H1 (cell line): Measurements from ENCODE around the gene EEF1AKMT2. TPM values are rescaled to one million over a fixed set of nuclear protein-coding genes. Genes with fewer than 3 reads are reported as not detected.
A peak's percentile ranks its signal among the peaks of the same experiment; 100 is the strongest.

Experiments used
- CTCF ChIA-PET: fragments of 300-600 bp; sonication (Branson Sonifier 250); formaldehyde crosslinking; loops from one replicate; lab custom pipeline; 2021; ENCODE audit not compliant: partially characterized antibody; lab: Charles Lee
- POLR2A ChIA-PET: fragments of 300-600 bp; sonication (Branson Sonifier 250); formaldehyde crosslinking; loops from one replicate; lab custom pipeline; 2021; ENCODE audit warnings: inconsistent platforms; ENCODE audit not compliant: partially characterized antibody; lab: Charles Lee
- DNase-seq, 2 experiments: peaks; one replicate each; pipeline versions ENCODE4 v3.0.0 to v3.0.0-alpha.2; 2010 to 2022; ENCODE audit warnings: low spot score in 2 of 2, low read depth in 1 of 2, mixed read lengths in 1 of 2
- FAIRE-seq: peaks from 2 replicates; lab custom pipeline; 2011; peaks lifted over from hg19 to GRCh38; lab: Jason Lieb, UNC
- H2AFZ ChIP-seq: 2 replicates; pipeline ENCODE4 v1.8.1; 2012; ENCODE audit warnings: low read length, inconsistent platforms
- H2AK5ac ChIP-seq: 2 replicates; pipeline ENCODE4 v1.6.1; 2013; ENCODE audit warnings: low read depth, low read length
- H2BK120ac ChIP-seq: replicated peaks from 2 replicates; pipeline ENCODE3; 2013; ENCODE audit warnings: low read depth, low read length, inconsistent platforms
- H2BK12ac ChIP-seq: 2 replicates; pipeline ENCODE4 v1.6.1; 2013; ENCODE audit warnings: low read depth, low read length
- H2BK15ac ChIP-seq: 2 replicates; pipeline ENCODE4 v1.6.1; 2013; ENCODE audit warnings: low read length
- H2BK20ac ChIP-seq: 2 replicates; pipeline ENCODE4 v1.6.1; 2013; ENCODE audit warnings: low read length
- H2BK5ac ChIP-seq: 2 replicates; pipeline ENCODE4 v1.6.1; 2013; ENCODE audit warnings: low read depth, low read length
- H3K14ac ChIP-seq: 2 replicates; pipeline ENCODE4 v1.6.1; 2013; ENCODE audit warnings: inconsistent platforms; ENCODE audit not compliant: insufficient read length
- H3K18ac ChIP-seq: 2 replicates; pipeline ENCODE4 v1.6.1; 2013; ENCODE audit warnings: low read length; ENCODE audit errors: extremely low read depth
- H3K23ac ChIP-seq: 2 replicates; pipeline ENCODE4 v1.6.1; 2013; ENCODE audit warnings: inconsistent platforms; ENCODE audit not compliant: insufficient read length
- H3K23me2 ChIP-seq: 2 replicates; pipeline ENCODE4 v1.6.1; 2013; ENCODE audit warnings: low read depth, low read length
- H3K27ac ChIP-seq: 2 replicates; pipeline ENCODE4 v1.6.1; 2011; ENCODE audit warnings: low read depth, low read length, inconsistent platforms
- H3K27me3 ChIP-seq, 4 experiments: replicated peaks in 1 of 4; 1 replicate in 1 of 4; 2 replicates in 3 of 4; pipeline versions ENCODE4 v1.6.1 to v1.8.1; 2011 to 2013; ENCODE audit warnings: low read length in 3 of 4, mild to moderate bottlenecking in 3 of 4, inconsistent platforms in 2 of 4, mixed read lengths in 2 of 4, moderate library complexity in 1 of 4; ENCODE audit not compliant: control insufficient read depth in 3 of 4, insufficient read depth in 3 of 4; ENCODE audit errors: extremely low read depth in 1 of 4
- H3K36me3 ChIP-seq, 4 experiments: 2 replicates each; pipeline versions ENCODE4 v1.6.1 to v1.8.1; 2011 to 2013; ENCODE audit warnings: mild to moderate bottlenecking in 4 of 4, low read length in 3 of 4, moderate library complexity in 2 of 4, control low read depth in 1 of 4, inconsistent platforms in 1 of 4; ENCODE audit not compliant: insufficient read depth in 4 of 4, control insufficient read depth in 2 of 4
- H3K4ac ChIP-seq: replicated peaks from 2 replicates; pipeline ENCODE3; 2013; ENCODE audit warnings: low read length, low read depth, mixed read lengths, inconsistent platforms; ENCODE audit not compliant: insufficient read length
- H3K4me1 ChIP-seq, 4 experiments: replicated peaks in 1 of 4; 1 replicate in 1 of 4; 2 replicates in 3 of 4; pipeline versions ENCODE4 v1.6.1 to v1.8.1; 2011 to 2013; ENCODE audit warnings: low read length in 3 of 4, inconsistent platforms in 2 of 4, mixed read lengths in 1 of 4; ENCODE audit not compliant: insufficient read depth in 4 of 4, control insufficient read depth in 3 of 4
- H3K4me2 ChIP-seq, 2 experiments: 2 replicates each; pipeline versions ENCODE4 v1.6.1 to v1.8.1; 2011 to 2013; ENCODE audit warnings: low read depth in 2 of 2, low read length in 2 of 2, control low read depth in 1 of 2, inconsistent platforms in 1 of 2, mild to moderate bottlenecking in 1 of 2; ENCODE audit not compliant: insufficient read depth in 1 of 2
- H3K4me3 ChIP-seq, 4 experiments: fragments of 200-600, 300-600 bp in 1 of 4; sonication (generic), shearing (Covaris generic), sonication (Bioruptor Twin) in 1 of 4; 2 replicates each; pipeline versions ENCODE4 v1.5.1 to v1.8.1; 2011 to 2016; ENCODE audit warnings: low read length in 4 of 4, low read depth in 3 of 4, control low read depth in 2 of 4, inconsistent platforms in 2 of 4, mild to moderate bottlenecking in 2 of 4, mixed read lengths in 1 of 4, moderate library complexity in 1 of 4; ENCODE audit not compliant: insufficient read depth in 2 of 4; ENCODE audit errors: extremely low read depth in 1 of 4
- H3K56ac ChIP-seq: replicated peaks from 2 replicates; pipeline ENCODE3; 2013; ENCODE audit warnings: low read depth, mild to moderate bottlenecking, mixed read lengths, low read length, inconsistent platforms; ENCODE audit not compliant: insufficient read length
- H3K79me1 ChIP-seq: 2 replicates; pipeline ENCODE4 v1.6.1; 2013; ENCODE audit warnings: low read depth, low read length, control low read depth
- H3K79me2 ChIP-seq, 2 experiments: 2 replicates each; pipeline versions ENCODE4 v1.6.1 to v1.8.1; 2012 to 2013; ENCODE audit warnings: low read length in 2 of 2, mild to moderate bottlenecking in 2 of 2, inconsistent platforms in 1 of 2; ENCODE audit not compliant: insufficient read depth in 2 of 2, control insufficient read depth in 1 of 2
- H3K9ac ChIP-seq, 4 experiments: replicated peaks in 1 of 4; 1 replicate in 1 of 4; 2 replicates in 3 of 4; pipeline versions ENCODE4 v1.6.1 to v1.8.1; 2011 to 2013; ENCODE audit warnings: low read depth in 3 of 4, low read length in 3 of 4, control low read depth in 2 of 4, mild to moderate bottlenecking in 2 of 4, moderate library complexity in 2 of 4, inconsistent platforms in 1 of 4; ENCODE audit errors: extremely low read depth in 1 of 4
- H3K9me3 ChIP-seq, 2 experiments: 2 replicates each; pipeline versions ENCODE4 v1.6.1 to v1.8.1; 2012 to 2013; ENCODE audit warnings: mild to moderate bottlenecking in 2 of 2, moderate library complexity in 2 of 2, control low read depth in 1 of 2, inconsistent platforms in 1 of 2, low read depth in 1 of 2, low read length in 1 of 2, mixed read lengths in 1 of 2; ENCODE audit not compliant: insufficient read depth in 2 of 2
- H4K20me1 ChIP-seq, 2 experiments: replicated peaks in 1 of 2; 2 replicates each; pipeline versions ENCODE3 to v1.8.1; 2011 to 2013; ENCODE audit warnings: inconsistent platforms in 2 of 2, low read length in 2 of 2, mild to moderate bottlenecking in 1 of 2; ENCODE audit not compliant: insufficient read depth in 2 of 2, control insufficient read depth in 1 of 2
- H4K5ac ChIP-seq: 2 replicates; pipeline ENCODE4 v1.6.1; 2013; ENCODE audit warnings: low read length, low read depth, mixed read lengths, inconsistent platforms; ENCODE audit not compliant: insufficient read length
- H4K8ac ChIP-seq: 2 replicates; pipeline ENCODE4 v1.8.0; 2013; ENCODE audit warnings: mild to moderate bottlenecking, moderate library complexity, low read length, inconsistent platforms; ENCODE audit not compliant: insufficient read depth; ENCODE audit errors: extremely low read depth
- H4K91ac ChIP-seq: replicated peaks from 2 replicates; pipeline ENCODE3; 2013; ENCODE audit warnings: low read length, mixed read lengths, inconsistent platforms; ENCODE audit not compliant: insufficient read length
- BACH1 ChIP-seq: IDR thresholded peaks from 2 replicates; pipeline ENCODE4 v1.6.1; 2012; ENCODE audit warnings: low read length, improper control_type of control experiment
- CBX5 ChIP-seq: fragments of 300-800, 300-1000 bp; sonication (generic); IDR thresholded peaks from 2 replicates; pipeline ENCODE4 v1.7.1; 2016; ENCODE audit warnings: antibody characterized with exemption, low read length, low read depth
- JUN ChIP-seq: IDR thresholded peaks from 2 replicates; pipeline ENCODE4 v1.6.1; 2011; ENCODE audit warnings: low read depth, mild to moderate bottlenecking, improper control_type of control experiment, low read length
- JUND ChIP-seq: IDR thresholded peaks from 2 replicates; pipeline ENCODE4 v1.6.1; 2011; ENCODE audit warnings: mild to moderate bottlenecking, improper control_type of control experiment, low read length
- MAFK ChIP-seq: IDR thresholded peaks from 2 replicates; pipeline ENCODE4 v1.6.1; 2012; ENCODE audit warnings: low read depth, mild to moderate bottlenecking, improper control_type of control experiment, low read length
- NRF1 ChIP-seq: IDR thresholded peaks from 2 replicates; pipeline ENCODE4 v1.6.1; 2011; ENCODE audit warnings: mild to moderate bottlenecking, low read depth, low read length, improper control_type of control experiment
- RBBP5 ChIP-seq: IDR thresholded peaks from 2 replicates; pipeline ENCODE4 v1.7.1; 2012; ENCODE audit warnings: low read depth, mild to moderate bottlenecking, inconsistent platforms, low read length, moderate library complexity, borderline replicate concordance
- SAP30 ChIP-seq: fragments of 300-600 bp; sonication (generic); IDR thresholded peaks from 2 replicates; pipeline ENCODE4 v1.7.1; 2012; ENCODE audit warnings: low read length, moderate library complexity, mild to moderate bottlenecking, inconsistent platforms; ENCODE audit not compliant: insufficient read depth, insufficient replicate concordance
- SRF ChIP-seq: IDR thresholded peaks from 2 replicates; pipeline ENCODE4 v1.6.1; 2011; ENCODE audit warnings: mild to moderate bottlenecking, low read depth, low read length, moderate library complexity
- TAF7 ChIP-seq: optimal IDR thresholded peaks from 2 replicates; pipeline ENCODE3; 2011; ENCODE audit warnings: low read depth, mild to moderate bottlenecking, inconsistent platforms, low read length, moderate library complexity, borderline replicate concordance
- WGBS, 2 experiments: shearing (Covaris generic) in 1 of 2; methylation state at CpG; one replicate each; pipeline versions ENCODE4 v1.1.6 to v1.1.7; 2013 to 2015; ENCODE audit warnings: low lambda C conversion rate in 2 of 2, mixed read lengths in 2 of 2, inconsistent platforms in 1 of 2, low coverage in 1 of 2, missing lambda C conversion rate in 1 of 2; ENCODE audit not compliant: insufficient replicate concordance in 2 of 2, insufficient coverage in 1 of 2, insufficient read length in 1 of 2; ENCODE audit errors: extremely low coverage in 1 of 2, missing lambda C conversion rate in 1 of 2; 5-methylcytosine and 5-hydroxymethylcytosine counted together
- polyA plus RNA-seq, 7 experiments: library from polyadenylated mRNA; depleted of rRNA in 3 of 7; stranded (reverse) in 5 of 7; unstranded in 2 of 7; fragments of >200 nt in 5 of 7; fragments of 200-250 nt in 2 of 7; gene quantifications; 1 replicate in 5 of 7; 2 replicates in 1 of 7; 4 replicates in 1 of 7; pipeline versions ENCODE4 v1.2.1 to v1.2.3, GENCODE V29; 2011 to 2013; ENCODE audit warnings: missing spikeins in 2 of 7, mixed read lengths in 2 of 7
- total RNA-seq: library from RNA; stranded (reverse); fragmentation: NEBNext Ultra II Directional; extraction: Animal tissue kit (Norgen Biotek cat#: 25700); gene quantifications from 2 replicates; pipeline ENCODE4 v1.2.1, GENCODE V29; 2021

Gene EEF1AKMT2
- total and polyA plus RNA-seq, 2 of the 8 experiments (the other 6 are each of a cell fraction or from before 2014, with no cell fraction given): 9.8 to 26.8 TPM

DNA sequence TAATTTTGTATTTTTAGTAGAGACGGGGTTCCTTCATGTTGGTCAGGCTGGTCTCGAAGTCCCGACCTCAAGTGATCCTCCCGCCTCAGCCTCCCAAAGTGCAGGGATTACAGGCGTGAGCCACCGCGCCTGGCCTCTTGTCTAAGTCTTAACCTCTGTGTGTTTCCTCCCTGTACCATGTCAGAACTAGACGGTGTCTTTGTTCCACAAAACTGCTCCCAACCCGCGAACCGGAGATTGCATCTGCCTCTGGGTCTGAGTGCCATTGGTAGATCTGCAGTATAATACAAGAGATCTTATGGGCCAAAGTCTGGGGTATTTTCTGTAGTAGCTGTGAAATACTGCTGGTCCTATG, 1.3 kb upstream of the EEF1AKMT2 start:
- peak overlapping the region in 1 of 2 experiments; percentile 95; a peak in 1 of 4 replicates for H3K4me2 ChIP-seq
- H4K20me1 ChIP-seq: peaks cover 0 to 1% of the 10 kb centered on the region in 2 experiments
- H2BK15ac ChIP-seq: no peak overlapping the region
- H2BK12ac ChIP-seq: peak overlapping the region; percentile 39; the same call in 1 of the 2 replicates
- no peak overlapping the region for H3K9ac ChIP-seq
- H4K91ac ChIP-seq: no peak overlapping the region
- no peaks in the 10 kb centered on the region; a peak in 1 of 7 replicates for H3K27me3 ChIP-seq
- H4K5ac ChIP-seq: no peak overlapping the region
- peak overlapping the region in 1 of 4 experiments; percentile 86; a peak in 1 of 8 replicates for H3K4me3 ChIP-seq
- 96% methylated on average over 11 of the region's 11 CpGs; no CpG with 5 or more reads in 1 of the 2 experiments for WGBS, 2 experiments
- no peak overlapping the region for H4K8ac ChIP-seq
- no peak overlapping the region for H3K56ac ChIP-seq
- no peaks in the 10 kb centered on the region; a peak in 1 of 7 replicates for H3K4me1 ChIP-seq
- TF ChIP-seq BACH1: no peak
- no peak for TF ChIP-seq TAF7
- no peak for TF ChIP-seq SAP30
- no peak for TF ChIP-seq CBX5
- TF ChIP-seq NRF1: no peak
- TF ChIP-seq MAFK: no peak
- TF ChIP-seq RBBP5: no peak
- no peak for TF ChIP-seq SRF
- no peak for TF ChIP-seq JUND
- TF ChIP-seq JUN: no peak
- POLR2A ChIA-PET: interaction anchor here (2.7 to 3.4 kb wide), 2 partner anchors 8 to 14 kb away, joined by 8 to 31 read pairs; partner anchors contain the start of gene ABRAXAS2
- CTCF ChIA-PET: no interaction called here
- H2BK20ac ChIP-seq: no peak overlapping the region
- H3K36me3 ChIP-seq: peaks cover 0 to 15% (median 8%) of the 10 kb centered on the region in 4 experiments; a peak in 5 of 8 replicates
- no peak for FAIRE-seq
- H2BK120ac ChIP-seq: no peak overlapping the region
- no peaks in the 10 kb centered on the region for H3K9me3 ChIP-seq
- H2AFZ ChIP-seq: no peak overlapping the region
- H2BK5ac ChIP-seq: no peak overlapping the region
- H3K79me2 ChIP-seq: peaks cover 3 to 15% of the 10 kb centered on the region in 2 experiments; a peak in 3 of 4 replicates
- no peak overlapping the region for H2AK5ac ChIP-seq
- H3K18ac ChIP-seq: no peak overlapping the region
- H3K27ac ChIP-seq: no peak overlapping the region
- H3K23me2 ChIP-seq: peaks cover 9% of the 10 kb centered on the region
- no peak overlapping the region for H3K4ac ChIP-seq
- no peak overlapping the region for H3K23ac ChIP-seq
- no peaks in the 10 kb centered on the region; the same call in 1 of the 2 replicates for H3K79me1 ChIP-seq
- DNase-seq: no peak
- no peak overlapping the region for H3K14ac ChIP-seq
